Activated CD4-positive, alpha-beta T cell treated with anti-CD3 and anti-CD28 coated beads, Interleukin-2, amount 50 U/mL, for 4 hours (primary cell): ENCODE measurements around the gene NRXN3.

Source experiments
- DNase-seq, 2 experiments: peaks; one replicate each; pipeline ENCODE4 v3.0.0-alpha.2; 2020

Gene NRXN3

DNA sequence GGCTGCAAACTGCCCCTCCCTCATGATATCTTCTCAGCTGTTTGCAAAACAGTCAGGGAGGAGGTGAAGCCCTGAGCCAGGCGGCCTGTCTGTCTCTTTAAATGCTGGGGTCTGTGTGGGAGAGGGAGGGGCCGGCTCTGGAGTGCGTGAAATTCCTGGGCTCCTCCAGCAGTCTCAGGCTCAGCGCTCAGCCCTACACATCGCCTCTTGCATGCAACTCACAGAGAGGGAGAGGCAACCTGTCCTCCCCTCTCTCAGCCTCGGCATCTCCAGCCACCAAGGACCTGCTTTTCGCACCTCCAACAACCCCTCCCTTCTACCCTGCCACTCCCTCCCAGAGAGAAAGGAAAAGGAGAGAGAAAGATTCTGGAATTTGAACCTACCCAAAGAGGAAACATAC is at the start of gene NRXN3:
Gene NRXN3, plus strand, starts transcription at position 171 of the 400 bp plus-strand sequence. CDS start 72,721 bp downstream, outside the sequence.
- DNase-seq: no peak

- DNase-seq: no peak
Observed at GRCh38 chr14:78122436-78122835, 47.7 kb upstream of the NRXN3 start.

DNA sequence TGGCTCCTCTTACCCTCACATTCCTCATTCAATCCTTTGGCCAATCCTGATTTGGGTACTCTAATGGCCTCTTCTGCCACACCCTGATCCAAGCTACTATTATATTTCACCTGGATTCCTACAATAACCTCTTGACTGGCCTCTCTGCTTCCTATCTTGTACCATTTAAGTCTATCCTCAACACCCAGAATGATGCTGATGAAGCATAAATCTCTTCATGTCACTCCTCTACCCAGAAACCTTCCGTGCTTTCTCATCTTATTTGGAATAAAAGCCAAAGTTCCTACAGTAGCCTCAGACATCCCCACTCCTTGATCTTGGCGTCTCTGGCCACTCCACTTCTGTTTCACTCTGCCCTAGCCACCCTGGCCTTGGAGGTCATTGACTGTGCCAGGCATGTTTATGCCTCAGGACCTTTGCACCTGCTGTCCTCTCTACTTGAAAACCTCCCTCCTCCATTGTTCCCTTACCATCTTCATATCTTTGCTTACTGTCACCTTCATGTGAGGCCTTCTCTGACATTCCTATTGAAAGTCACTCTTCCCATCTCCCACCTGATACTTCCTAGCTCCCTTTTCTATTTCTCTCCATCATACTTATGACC is 46.4 kb upstream of the NRXN3 start:
- no peak for DNase-seq

DNA sequence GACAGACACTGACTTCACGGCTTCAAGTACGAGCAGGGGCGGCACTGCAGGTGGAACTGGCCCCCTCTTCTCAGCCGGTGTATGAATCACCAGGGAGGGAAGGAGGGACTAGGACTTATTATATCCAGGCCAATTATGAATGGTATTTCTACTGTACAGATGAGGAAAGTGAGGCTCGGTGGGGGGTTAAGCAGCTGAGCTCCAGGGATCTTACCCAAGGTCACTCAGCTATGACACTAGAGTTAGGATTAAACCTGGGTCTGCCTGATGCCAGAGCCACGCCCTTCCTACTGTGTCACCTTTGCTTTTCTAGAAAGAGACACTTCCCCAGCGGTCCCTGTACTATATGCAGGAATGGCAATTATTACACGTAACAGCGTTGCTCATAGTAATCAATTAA is 42.2 kb upstream of the NRXN3 start:
- no peak for DNase-seq

DNA sequence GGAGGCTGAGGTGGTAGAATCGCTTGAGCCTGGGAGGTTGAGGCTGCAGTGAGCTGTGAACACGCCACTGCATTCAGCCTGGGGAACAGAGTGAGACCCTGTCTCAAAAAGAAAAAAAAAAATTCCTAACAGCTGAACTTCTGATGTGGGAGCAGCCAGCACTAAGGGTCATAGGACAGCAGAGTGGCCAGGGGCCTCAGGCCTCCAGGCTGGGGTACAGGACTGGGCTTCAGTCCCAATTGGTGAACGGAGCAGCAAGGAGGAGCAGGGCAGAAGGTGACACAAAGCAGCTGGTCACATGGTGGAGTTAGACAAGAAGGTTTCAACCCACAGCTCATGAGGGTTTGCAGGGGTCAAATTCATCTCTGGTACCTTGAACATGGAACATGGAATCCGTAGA is 40.8 kb upstream of the NRXN3 start:
- DNase-seq: no peak

- DNase-seq: no peak
Observed at GRCh38 chr14:78130356-78130755, 39.8 kb upstream of the NRXN3 start.

- no peak for DNase-seq
Observed at GRCh38 chr14:78131201-78131600, 39.0 kb upstream of the NRXN3 start.

- no peak for DNase-seq
Observed at GRCh38 chr14:78131616-78132015, 38.6 kb upstream of the NRXN3 start.

DNA sequence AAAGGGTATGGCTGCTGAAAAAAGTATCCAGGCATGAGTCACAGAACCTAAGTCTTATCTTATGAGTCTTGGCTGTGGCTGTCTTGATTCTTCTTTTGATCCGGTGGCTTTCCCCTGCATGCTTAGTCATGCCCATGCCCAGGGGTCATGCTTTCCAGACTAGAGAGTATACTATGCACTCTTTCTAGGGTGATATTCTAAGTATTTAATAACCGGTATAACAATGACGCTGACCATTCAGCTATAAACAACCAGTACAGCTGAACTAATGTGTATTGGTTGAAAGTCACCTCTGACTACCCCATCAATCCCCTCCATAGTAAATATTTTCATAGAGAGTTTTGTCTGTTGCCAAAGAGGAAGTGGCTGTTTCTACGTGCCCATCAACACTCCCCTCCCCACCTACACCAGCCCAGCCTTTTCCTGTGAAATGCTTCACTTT is 34.7 kb upstream of the NRXN3 start:
- no peak for DNase-seq

GRCh38 chr14:78136695-78137094 is 33.5 kb upstream of the NRXN3 start:
- no peak for DNase-seq

GRCh38 chr14:78141590-78141989 is 28.6 kb upstream of the NRXN3 start:
- no peak for DNase-seq

GRCh38 chr14:78142998-78143397 is 27.2 kb upstream of the NRXN3 start:
- DNase-seq: no peak

DNA sequence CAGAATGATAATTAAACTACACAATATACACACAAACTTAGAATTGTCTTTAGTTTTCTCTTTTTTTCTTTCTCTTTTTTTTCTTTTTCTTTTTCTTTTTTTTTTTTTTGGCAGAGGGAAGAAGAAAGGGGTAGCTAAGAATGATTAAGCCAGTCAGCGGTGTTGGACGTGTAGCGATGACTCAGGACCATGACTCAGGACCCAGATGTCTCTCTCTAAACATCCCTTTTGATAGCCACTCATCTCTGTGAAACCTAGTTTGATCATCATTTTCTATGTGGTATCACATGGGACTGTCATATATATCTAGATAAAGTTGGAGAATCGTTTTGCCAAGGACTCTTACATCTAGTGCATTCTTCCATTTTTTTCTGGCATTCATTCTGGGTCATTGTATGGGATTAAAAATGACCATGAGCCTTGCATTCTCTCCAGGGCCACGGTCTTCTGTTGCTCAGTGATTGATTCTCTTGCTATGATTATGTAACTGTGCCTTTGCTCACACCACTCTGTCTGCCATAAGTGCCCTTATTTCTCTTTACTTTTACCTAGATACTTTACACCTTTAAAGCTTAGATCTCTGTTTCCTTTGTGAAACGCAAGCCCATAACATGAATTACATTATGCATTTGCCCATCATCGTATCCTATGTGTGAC is 26.6 kb upstream of the NRXN3 start:
- no peak for DNase-seq

GRCh38 chr14:78152201-78153063 is 17.7 kb upstream of the NRXN3 start:
- DNase-seq: no peak

DNA sequence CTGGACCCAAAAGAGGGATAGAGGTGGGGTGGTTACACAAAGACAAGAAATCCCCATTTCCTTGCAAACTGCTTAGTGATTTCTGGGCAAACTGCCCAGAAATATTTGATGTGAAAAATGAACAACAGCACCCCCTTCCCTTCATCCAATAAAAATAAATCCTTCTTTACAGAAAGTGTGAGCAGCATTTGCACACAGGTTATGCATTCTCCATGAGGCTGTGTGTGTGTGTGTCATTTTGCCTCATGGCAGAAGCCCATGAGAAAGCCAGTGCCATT is 17.2 kb upstream of the NRXN3 start:
- no peak for DNase-seq

GRCh38 chr14:78154827-78155226 is 15.3 kb upstream of the NRXN3 start:
- DNase-seq: no peak

- no peak for DNase-seq
Observed at GRCh38 chr14:78156196-78156595, 14.0 kb upstream of the NRXN3 start.

GRCh38 chr14:78157494-78158437 is 12.4 kb upstream of the NRXN3 start:
- no peak for DNase-seq

DNA sequence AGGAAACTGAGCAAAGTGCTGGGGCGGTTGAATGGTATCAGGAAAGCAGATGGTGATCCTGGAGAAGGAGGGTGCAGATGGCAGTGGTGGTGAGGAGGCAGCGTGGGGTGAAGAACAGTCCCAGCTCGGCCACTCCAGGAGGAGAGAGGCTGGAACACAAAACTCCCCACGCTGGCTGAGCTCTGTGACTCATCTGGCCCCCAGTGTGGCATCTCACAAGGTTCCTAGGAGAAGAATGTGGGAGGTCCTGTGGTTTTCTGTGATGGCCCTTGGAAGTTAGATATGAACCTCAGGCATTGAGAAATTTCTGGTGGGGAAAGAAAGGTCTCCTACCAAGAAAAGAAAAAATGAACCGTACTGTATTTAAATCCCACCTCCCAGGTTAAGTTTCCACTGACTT is 8.0 kb upstream of the NRXN3 start:
- no peak for DNase-seq

GRCh38 chr14:78164226-78164853 is 5.8 kb upstream of the NRXN3 start:
- DNase-seq: no peak

- DNase-seq: no peak
Observed at GRCh38 chr14:78172428-78172827, 2.3 kb downstream of the NRXN3 start.

GRCh38 chr14:78173346-78174035 is 3.3 kb downstream of the NRXN3 start:
- DNase-seq: no peak
